A549 (cell line): ENCODE results near the gene TTC28. TPM values are rescaled to one million over a fixed set of nuclear protein-coding genes. Genes with fewer than 3 reads are reported as not detected.

Experiments
- ATAC-seq, 2 experiments: fragments of 200-7000 bp in 1 of 2; fragments of >200 bp in 1 of 2; cut with Nextera tagmentation in 1 of 2; cut with Tn5 transposase in 1 of 2; 3 replicates each; pipeline versions ENCODE4 v1.8.0 to v1.9.1; 2018 to 2020; ENCODE audit warnings: mild to moderate bottlenecking in 1 of 2, moderate library complexity in 1 of 2
- CTCF ChIA-PET: fragments of 300-600 bp; sonication (Branson Sonifier 250); formaldehyde crosslinking; extraction: SDS; loops from one replicate; lab custom pipeline; 2021; ENCODE audit warnings: antibody characterized with exemption, inconsistent platforms; lab: Yijun Ruan, JAX
- POLR2A ChIA-PET: fragments of 350-600 bp; formaldehyde crosslinking; extraction: SDS; loops from one replicate; lab custom pipeline; 2021; ENCODE audit warnings: antibody characterized with exemption, inconsistent platforms; lab: Yijun Ruan, JAX
- DNase-seq, 2 experiments: peaks; one replicate each; pipeline versions ENCODE4 v3.0.0 to v3.0.0-alpha.2; 2011 to 2016; ENCODE audit warnings: low read depth in 1 of 2, low spot score in 1 of 2
- FAIRE-seq: peaks from 2 replicates; lab custom pipeline; 2011; peaks lifted over from hg19 to GRCh38; lab: Jason Lieb, UNC
- H3K27ac ChIP-seq, 2 experiments: fragments of >200 bp; sonication (Bioruptor Twin); formaldehyde crosslinking; 3 replicates each; pipeline ENCODE4 v1.5.1; 2016 to 2017
- H3K4me1 ChIP-seq: fragments of >200 bp; sonication (Bioruptor Twin); formaldehyde crosslinking; 3 replicates; pipeline ENCODE4 v1.6.1; 2016
- H3K4me2 ChIP-seq: fragments of >200 bp; sonication (Bioruptor Twin); formaldehyde crosslinking; 3 replicates; pipeline ENCODE4 v1.6.1; 2016
- H3K4me3 ChIP-seq: fragments of >200 bp; sonication (Bioruptor Twin); formaldehyde crosslinking; 3 replicates; pipeline ENCODE4 v1.5.1; 2016
- H3K9me3 ChIP-seq: fragments of >200 bp; sonication (Bioruptor Twin); formaldehyde crosslinking; 3 replicates; pipeline ENCODE4 v1.6.1; 2016
- ATOH8 ChIP-seq: fragments of 250-450 bp; sonication (Bioruptor Pico); IDR thresholded peaks from 2 replicates; pipeline ENCODE4 v1.5.0; 2020; ENCODE audit warnings: low read depth, mild to moderate bottlenecking, moderate library complexity
- BHLHE40 ChIP-seq: IDR thresholded peaks from 2 replicates; pipeline ENCODE4 v1.6.1; 2012; ENCODE audit warnings: low read depth, low read length, inconsistent platforms
- CEBPB ChIP-seq, 2 experiments: fragments of >200 bp in 1 of 2; sonication (Bioruptor Twin) in 1 of 2; formaldehyde crosslinking in 1 of 2; IDR thresholded peaks; 2 replicates each; pipeline ENCODE4 v1.6.1; 2012 to 2016
- CHD2 ChIP-seq: fragments of 150-350 bp; IDR thresholded peaks from 2 replicates; pipeline ENCODE4 v1.6.1; 2014; ENCODE audit warnings: low read length; ENCODE audit not compliant: partially characterized antibody
- E2F6 ChIP-seq: IDR thresholded peaks from 2 replicates; pipeline ENCODE4 v1.6.1; 2012; ENCODE audit warnings: low read depth, borderline replicate concordance
- EHF ChIP-seq: fragments of 250-450 bp; sonication (Bioruptor Pico); IDR thresholded peaks from 2 replicates; pipeline ENCODE4 v1.5.0; 2020; ENCODE audit warnings: mild to moderate bottlenecking
- EHMT2 ChIP-seq: fragments of 200-600 bp; sonication (generic); IDR thresholded peaks from 2 replicates; pipeline ENCODE4 v1.6.1; 2016; ENCODE audit warnings: antibody characterized with exemption, low read depth, mild to moderate bottlenecking, moderate library complexity
- EP300 ChIP-seq, 2 experiments: fragments of >200 bp; sonication (Bioruptor Twin); formaldehyde crosslinking; IDR thresholded peaks; 2 replicates in 1 of 2; 3 replicates in 1 of 2; pipeline ENCODE4 v1.6.1; 2016 to 2017
- FOSB ChIP-seq: fragments of 250-450 bp; sonication (Bioruptor Pico); IDR thresholded peaks from 2 replicates; pipeline ENCODE4 v1.5.0; 2020; ENCODE audit warnings: mild to moderate bottlenecking, moderate library complexity
- FOSL2 ChIP-seq, 2 experiments: fragments of 450-650 bp in 1 of 2; fragments of >200 bp in 1 of 2; sonication (Bioruptor Twin) in 1 of 2; formaldehyde crosslinking; IDR thresholded peaks; 2 replicates each; pipeline versions ENCODE4 v1.5.0 to v1.6.1; 2016 to 2020; ENCODE audit warnings: mild to moderate bottlenecking in 1 of 2, moderate library complexity in 1 of 2
- FOXS1 ChIP-seq: fragments of 250-450 bp; sonication (Bioruptor Pico); IDR thresholded peaks from 2 replicates; pipeline ENCODE4 v1.5.0; 2020; ENCODE audit warnings: mild to moderate bottlenecking, moderate library complexity
- GATA3 ChIP-seq: IDR thresholded peaks from 2 replicates; pipeline ENCODE4 v1.6.1; 2012; ENCODE audit warnings: borderline replicate concordance
- HOXB13 ChIP-seq: fragments of 250-450 bp; sonication (Bioruptor Pico); IDR thresholded peaks from 2 replicates; pipeline ENCODE4 v1.5.0; 2020; ENCODE audit warnings: low read depth, mild to moderate bottlenecking, moderate library complexity
- HOXB5 ChIP-seq: fragments of 250-450 bp; sonication (Bioruptor Pico); IDR thresholded peaks from 2 replicates; pipeline ENCODE4 v1.5.0; 2020; ENCODE audit warnings: mild to moderate bottlenecking, moderate library complexity
- JUN ChIP-seq, 2 experiments: fragments of >200 bp; sonication (Bioruptor Twin); formaldehyde crosslinking; IDR thresholded peaks; 2 replicates in 1 of 2; 3 replicates in 1 of 2; pipeline ENCODE4 v1.6.1; 2016 to 2017
- JUNB ChIP-seq: fragments of >200 bp; sonication (Bioruptor Twin); formaldehyde crosslinking; IDR thresholded peaks from 2 replicates; pipeline ENCODE4 v1.6.1; 2016
- KDM5A ChIP-seq: fragments of 200-600 bp; sonication (generic); IDR thresholded peaks from 2 replicates; pipeline ENCODE4 v1.6.1; 2016; ENCODE audit warnings: antibody characterized with exemption, mild to moderate bottlenecking
- MAFK ChIP-seq: fragments of 450-650 bp; IDR thresholded peaks from 2 replicates; pipeline ENCODE4 v1.6.1; 2014; ENCODE audit not compliant: partially characterized antibody
- POLR2AphosphoS2 ChIP-seq: conservative IDR thresholded peaks from 2 replicates; pipeline ENCODE4 v1.6.1; 2012; ENCODE audit warnings: low read length, improper control_type of control experiment, inconsistent platforms
- RCOR1 ChIP-seq: fragments of 150-350 bp; IDR thresholded peaks from 2 replicates; pipeline ENCODE4 v1.6.1; 2014; ENCODE audit warnings: antibody characterized with exemption, low read length, low read depth
- REST ChIP-seq: fragments of 200-600 bp; sonication (generic); IDR thresholded peaks from 2 replicates; pipeline ENCODE4 v1.6.1; 2016; ENCODE audit warnings: antibody characterized with exemption, mild to moderate bottlenecking, moderate library complexity
- RFX5 ChIP-seq: fragments of 450-650 bp; IDR thresholded peaks from 2 replicates; pipeline ENCODE4 v1.7.1; 2014; ENCODE audit warnings: antibody characterized with exemption, mild to moderate bottlenecking, moderate library complexity
- SMC3 ChIP-seq: fragments of >200 bp; sonication (Bioruptor Twin); formaldehyde crosslinking; IDR thresholded peaks from 3 replicates; pipeline ENCODE4 v1.6.1; 2018; ENCODE audit warnings: inconsistent platforms
- SREBF2 ChIP-seq: fragments of 450-650 bp; IDR thresholded peaks from 2 replicates; pipeline ENCODE4 v1.6.1; 2014; ENCODE audit warnings: mild to moderate bottlenecking, moderate library complexity
- WGBS: methylation state at CpG from one replicate; pipeline ENCODE4 v1.1.6; 2017; ENCODE audit errors: missing lambda C conversion rate; 5-methylcytosine and 5-hydroxymethylcytosine counted together
- polyA plus RNA-seq, 4 experiments: library from polyadenylated mRNA; depleted of rRNA in 3 of 4; stranded (reverse); fragments of >200 nt; fragmentation: RNase III in 1 of 4; extraction: RNeasy Plus Mini Kit Qiagen cat#74134 plus additional on column Dnase treatment in 1 of 4; gene quantifications; 2 replicates in 3 of 4; 3 replicates in 1 of 4; pipeline ENCODE4 v1.2.3, GENCODE V29; 2011 to 2017

TTC28 gene
- polyA plus RNA-seq, 2 of the 4 experiments (the other 2 are of a cell fraction): 2.6 to 3.8 TPM

GRCh38 chr22:28397306-28397705 is 282.3 kb downstream of the TTC28 start:
- Histone ChIP-seq H3K4me3 (no peak overlapping the region), H3K4me1 (peaks cover 28% of the 10 kb centered on the region), H3K27ac (no peak overlapping the region), H3K9me3 (no peaks in the 10 kb centered on the region), H3K4me2 (no peak overlapping the region)
- ATAC-seq (no peak), DNase-seq (no peak), FAIRE-seq (no peak)
- ChIA-PET POLR2A (no interaction called here), CTCF (interaction anchor here (0.9 kb wide), 1 partner anchor 45 kb away, joined by 3 read pairs; no protein-coding TSS in a partner anchor)
- WGBS: 84% methylated on average over 4 of the region's 4 CpGs
- no peak for TF ChIP-seq POLR2AphosphoS2
- no peak for TF ChIP-seq HOXB13 (CRISPR knock-in tag)
- TF ChIP-seq RCOR1: no peak
- TF ChIP-seq REST: no peak
- no peak for TF ChIP-seq FOXS1 (CRISPR knock-in tag)
- no peak for TF ChIP-seq RFX5
- TF ChIP-seq EHF (CRISPR knock-in tag): no peak
- no peak for TF ChIP-seq JUN (IDR thresholded peaks at IDR 0.05)

- WGBS: 9% methylated on average over 2 of the region's 2 CpGs
These were observed 283.5 kb downstream of the TTC28 start for GRCh38 chr22:28395920-28396753.

GRCh38 chr22:28395520-28395919 is 284.1 kb downstream of the TTC28 start:
- peak in 1 of 2 experiments; percentile 29; a peak in 2 of 6 replicates for ATAC-seq
- Histone ChIP-seq H3K4me2 (peak overlapping the region; percentile 67), H3K27ac (peak overlapping the region in 1 of 2 experiments; percentile 54; a peak in 3 of 6 replicates), H3K9me3 (no peaks in the 10 kb centered on the region)
- WGBS: 64% methylated on average over 4 of the region's 4 CpGs
- no peak for DNase-seq
- POLR2A ChIA-PET: no interaction called here
- TF ChIP-seq RFX5 (no peak), KDM5A (no peak), ATOH8 (no peak), REST (no peak), GATA3 (0 out of 2 replicates have a peak, but pooled peaks have one; percentile 24), MAFK (no peak)
- TF ChIP-seq, all 56 proteins: peak for 1
- CTCF ChIA-PET: interaction anchor here (0.6 kb wide), 1 partner anchor 332 kb away, joined by 3 read pairs; no protein-coding TSS in a partner anchor
- FAIRE-seq: no peak
- peaks cover 28% of the 10 kb centered on the region for H3K4me1 ChIP-seq
- no peak overlapping the region for H3K4me3 ChIP-seq

More at GRCh38 chr22:28395920-28396753, 283.5 kb downstream of the TTC28 start:
- H3K4me2 ChIP-seq: peak overlapping the region; percentile 67
- ATAC-seq (peak in 1 of 2 experiments; percentile 49; a peak in 3 of 6 replicates), FAIRE-seq (no peak), DNase-seq (peak in 1 of 2 experiments; percentile 16)
- ChIA-PET POLR2A (no interaction called here), CTCF (interaction anchor here (0.8 to 0.9 kb wide), 2 partner anchors 29 to 46 kb away, joined by 3 read pairs; no protein-coding TSS in a partner anchor)
- no peak for TF ChIP-seq BHLHE40
- no peak for TF ChIP-seq FOSB (CRISPR knock-in tag)
- no peak for TF ChIP-seq E2F6
- TF ChIP-seq JUNB: 0 out of 2 replicates have a peak, but pooled peaks have one; percentile 26
- TF ChIP-seq CHD2: no peak
- no peak for TF ChIP-seq SREBF2
- 0 out of 4 replicates have a peak, but pooled peaks of 1 of the 2 experiments have one; percentile 11 for TF ChIP-seq CEBPB (IDR thresholded peaks at IDR 0.05)
- no peak for TF ChIP-seq FOSL2 (IDR thresholded peaks at IDR 0.05)
- peak; percentile 33; the same call in 1 of the 2 replicates for TF ChIP-seq FOSL2 (CRISPR knock-in tag; IDR thresholded peaks at IDR 0.05)
- no peak for TF ChIP-seq SMC3
- 0 out of 5 replicates have a peak, but pooled peaks of 1 of the 2 experiments have one; percentile 16 for TF ChIP-seq EP300 (IDR thresholded peaks at IDR 0.05)
- no peak for TF ChIP-seq RCOR1
- no peak for TF ChIP-seq HOXB5 (CRISPR knock-in tag)
- TF ChIP-seq EHMT2: no peak
- no peak overlapping the region for H3K4me3 ChIP-seq
- H3K9me3 ChIP-seq: no peaks in the 10 kb centered on the region
- H3K27ac ChIP-seq: peak overlapping the region; percentile 17 to 58; a peak in 4 of 6 replicates
- H3K4me1 ChIP-seq: peaks cover 28% of the 10 kb centered on the region
